HepG2 (cell line): Measurements from ENCODE around the gene KATNAL1. TPM values are rescaled to one million over a fixed set of nuclear protein-coding genes. Genes with fewer than 3 reads are reported as not detected.

Experiments
- AKNA ChIP-seq: sonication (generic); formaldehyde crosslinking; IDR thresholded peaks from 2 replicates; pipeline ENCODE4 v1.4.0; 2020; ENCODE audit warnings: missing genetic modification reagents, borderline replicate concordance
- ATRX ChIP-seq: sonication (generic); formaldehyde crosslinking; IDR thresholded peaks from 2 replicates; pipeline ENCODE4 v1.4.0; 2020; ENCODE audit warnings: missing genetic modification reagents, borderline replicate concordance
- TRIM24 ChIP-seq: sonication (generic); formaldehyde crosslinking; IDR thresholded peaks from 2 replicates; pipeline ENCODE4 v1.8.0; 2022; ENCODE audit warnings: mild to moderate bottlenecking, missing genetic modification reagents
- ZEB1 ChIP-seq: IDR thresholded peaks from 2 replicates; pipeline ENCODE4 v1.6.1; 2012; ENCODE audit warnings: mild to moderate bottlenecking, low read depth, inconsistent platforms; ENCODE audit not compliant: insufficient replicate concordance
- ZFP36 ChIP-seq: fragments of 150-350 bp; IDR thresholded peaks from 2 replicates; pipeline ENCODE4 v1.6.1; 2018; ENCODE audit warnings: borderline replicate concordance, low read length, low read depth; ENCODE audit not compliant: partially characterized antibody
- ZNF367 ChIP-seq: sonication (generic); formaldehyde crosslinking; IDR thresholded peaks from 2 replicates; pipeline ENCODE4 v1.4.0; 2020; ENCODE audit warnings: missing genetic modification reagents, borderline replicate concordance
- polyA plus RNA-seq, 8 experiments: library from polyadenylated mRNA; depleted of rRNA in 3 of 8; stranded (reverse) in 7 of 8; unstranded in 1 of 8; fragments of >200 nt; fragmentation: Illumina TruSeq in 4 of 8; extraction: Trizol in 4 of 8; gene quantifications; 2 replicates each; pipeline versions ENCODE4 v1.2.1 to v1.2.3, GENCODE V29; 2011 to 2016; ENCODE audit warnings: low read depth in 4 of 8, missing spikeins in 1 of 8, mixed read lengths in 1 of 8; ENCODE audit not compliant: insufficient read depth in 1 of 8
- total RNA-seq, 5 experiments: library from RNA; depleted of rRNA; stranded (reverse); fragments of >200 nt; fragmentation: Illumina TruSeq; extraction: Trizol; gene quantifications; 2 replicates each; pipeline ENCODE4 v1.2.3, GENCODE V29; 2016; ENCODE audit warnings: low read depth in 1 of 5
- TF ChIP-seq, protein P1 (sequence below): sonication (generic); formaldehyde crosslinking; IDR thresholded peaks from 2 replicates; pipeline ENCODE4 v1.4.0; 2020; ENCODE audit warnings: missing genetic modification reagents

KATNAL1 gene
- total and polyA plus RNA-seq, 2 of the 13 experiments (the other 11 are each of a cell fraction or from before 2014, with no cell fraction given) = 3.2 to 11.8 TPM

DNA sequence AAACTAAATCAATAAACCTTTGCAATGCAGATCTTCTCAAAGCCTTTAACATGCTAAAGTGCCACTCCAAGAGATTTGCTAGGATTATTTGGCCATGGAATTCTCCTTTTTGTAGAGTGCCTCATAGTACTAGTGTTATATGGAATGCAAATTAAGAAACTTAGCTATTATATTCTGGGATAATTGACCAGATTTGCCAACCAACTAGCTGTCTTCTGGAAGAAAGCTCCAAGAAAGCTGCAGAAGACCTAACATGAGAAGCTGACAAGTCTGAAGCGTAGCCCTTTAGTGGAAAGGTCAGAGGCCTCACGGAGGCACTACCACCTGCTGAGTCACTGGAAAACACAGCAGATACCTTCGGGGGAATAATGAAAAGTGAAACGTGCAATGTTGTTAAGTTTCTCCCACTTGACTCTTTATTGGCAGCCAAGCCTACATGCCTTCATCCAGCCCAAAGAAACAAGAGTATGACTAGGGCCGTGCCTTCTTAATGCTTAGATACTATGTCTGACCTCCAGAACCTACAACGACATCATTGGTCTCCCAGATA, 29.8 kb upstream of the KATNAL1 start (continued):
- TF ChIP-seq, protein P1, sequence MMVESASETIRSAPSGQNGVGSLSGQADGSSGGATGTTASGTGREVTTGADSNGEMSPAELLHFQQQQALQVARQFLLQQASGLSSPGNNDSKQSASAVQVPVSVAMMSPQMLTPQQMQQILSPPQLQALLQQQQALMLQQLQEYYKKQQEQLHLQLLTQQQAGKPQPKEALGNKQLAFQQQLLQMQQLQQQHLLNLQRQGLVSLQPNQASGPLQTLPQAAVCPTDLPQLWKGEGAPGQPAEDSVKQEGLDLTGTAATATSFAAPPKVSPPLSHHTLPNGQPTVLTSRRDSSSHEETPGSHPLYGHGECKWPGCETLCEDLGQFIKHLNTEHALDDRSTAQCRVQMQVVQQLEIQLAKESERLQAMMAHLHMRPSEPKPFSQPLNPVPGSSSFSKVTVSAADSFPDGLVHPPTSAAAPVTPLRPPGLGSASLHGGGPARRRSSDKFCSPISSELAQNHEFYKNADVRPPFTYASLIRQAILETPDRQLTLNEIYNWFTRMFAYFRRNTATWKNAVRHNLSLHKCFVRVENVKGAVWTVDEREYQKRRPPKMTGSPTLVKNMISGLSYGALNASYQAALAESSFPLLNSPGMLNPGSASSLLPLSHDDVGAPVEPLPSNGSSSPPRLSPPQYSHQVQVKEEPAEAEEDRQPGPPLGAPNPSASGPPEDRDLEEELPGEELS (CRISPR knock-in tag) = no peak
- no peak for TF ChIP-seq ZEB1
- TF ChIP-seq ATRX (CRISPR knock-in tag) = no peak
- TF ChIP-seq AKNA (CRISPR knock-in tag) = no peak
- TF ChIP-seq ZFP36 = no peak
- no peak for TF ChIP-seq TRIM24 (CRISPR knock-in tag)
- TF ChIP-seq ZNF367 (CRISPR knock-in tag) = no peak
